Vagina (tissue), 2 donors: ENCODE results near the gene ABCA3. TPM values are rescaled to one million over a fixed set of nuclear protein-coding genes. Genes with fewer than 3 reads are reported as not detected.

Source experiments
- DNase-seq, 2 donors: peaks; one replicate each; pipeline ENCODE4 v3.0.0-alpha.2; 2017; ENCODE audit errors: extremely low spot score in 2 of 2
- H3K27ac ChIP-seq: fragments of 200-600 bp; sonication (generic); one replicate; pipeline ENCODE4 v1.5.1; 2019
- H3K27me3 ChIP-seq: fragments of 200-600 bp; sonication (generic); one replicate; pipeline ENCODE4 v1.5.1; 2019
- H3K36me3 ChIP-seq, 2 donors: fragments of 200-600 bp; sonication (generic); one replicate each; pipeline ENCODE4 v1.5.1; 2017 to 2019
- H3K4me1 ChIP-seq: fragments of 200-600 bp; sonication (generic); one replicate; pipeline ENCODE4 v1.5.1; 2019
- H3K4me3 ChIP-seq, 2 donors: fragments of 200-600 bp; sonication (generic); 1 replicate in 1 of 2; 2 replicates in 1 of 2; pipeline ENCODE4 v1.5.1; 2016 to 2019
- H3K9me3 ChIP-seq: fragments of 200-600 bp; sonication (generic); one replicate; pipeline ENCODE4 v1.5.1; 2019
- CTCF ChIP-seq, 3 experiments: fragments of 450-650 bp in 2 of 3; fragments of 200-600 bp in 1 of 3; sonication (generic) in 1 of 3; IDR thresholded peaks; one replicate each; pipeline ENCODE4 v1.5.1; 2017 to 2019; ENCODE audit warnings: antibody characterized with exemption in 3 of 3, mild to moderate bottlenecking in 2 of 3, moderate library complexity in 2 of 3
- POLR2A ChIP-seq, 2 donors: fragments of 450-650 bp; IDR thresholded peaks; one replicate each; pipeline ENCODE4 v1.6.1; 2017; ENCODE audit warnings: antibody characterized with exemption in 2 of 2, mild to moderate bottlenecking in 2 of 2, moderate library complexity in 2 of 2
- POLR2AphosphoS5 ChIP-seq, 2 donors: sonication (generic); formaldehyde crosslinking; IDR thresholded peaks; one replicate each; pipeline ENCODE4 v1.9.0; 2017; ENCODE audit warnings: antibody characterized with exemption in 2 of 2, mild to moderate bottlenecking in 2 of 2, low read depth in 1 of 2; ENCODE audit not compliant: insufficient read depth in 1 of 2
- intact Hi-C: fragments of 100-400 bp; cut with DNase I; formaldehyde crosslinking; loops from one replicate; pipeline ENCODE4 v1.15.1; 2023
- total RNA-seq: library from RNA; depleted of rRNA; stranded (reverse); fragments of >200 nt; gene quantifications from one replicate; pipeline ENCODE4 v1.2.3, GENCODE V29; 2016

ABCA3 gene
- total RNA-seq, 1 donor from 2014 or later, result 5.4 TPM

- Histone ChIP-seq H3K27me3 (no peaks in the 10 kb centered on the region), H3K36me3 (no peaks in the 10 kb centered on the region), H3K4me1 (no peaks in the 10 kb centered on the region), H3K9me3 (no peaks in the 10 kb centered on the region), H3K27ac (no peak overlapping the region), H3K4me3 (no peak overlapping the region)
- TF ChIP-seq CTCF (IDR thresholded peaks at IDR 0.05) (no peak), POLR2A (IDR thresholded peaks at IDR 0.05) (no peak), POLR2AphosphoS5 (IDR thresholded peaks at IDR 0.05; ENCODE audit: insufficient read depth in 1 of 2, low read depth in 1 of 2) (no peak)
- no peak for DNase-seq
- intact Hi-C loops, result no loop called here
Measured at GRCh38 chr16:2319606-2320005, 20.9 kb downstream of the ABCA3 start.

GRCh38 chr16:2317231-2318020, 23.1 kb downstream of the ABCA3 start:
- H3K9me3 ChIP-seq, result no peaks in the 10 kb centered on the region
- TF ChIP-seq POLR2A (IDR thresholded peaks at IDR 0.05) (no peak), POLR2AphosphoS5 (IDR thresholded peaks at IDR 0.05; ENCODE audit: insufficient read depth in 1 of 2, low read depth in 1 of 2) (no peak), CTCF (IDR thresholded peaks at IDR 0.05) (no peak)
- H3K4me3 ChIP-seq, result no peak overlapping the region
- no peaks in the 10 kb centered on the region for H3K36me3 ChIP-seq
- DNase-seq, result no peak
- H3K4me1 ChIP-seq, result no peaks in the 10 kb centered on the region
- no peak overlapping the region for H3K27ac ChIP-seq
- intact Hi-C loops, result no loop called here
- no peaks in the 10 kb centered on the region for H3K27me3 ChIP-seq

- no peak for DNase-seq
- Histone ChIP-seq H3K4me3 (no peak overlapping the region), H3K27ac (no peak overlapping the region), H3K27me3 (no peaks in the 10 kb centered on the region), H3K4me1 (no peaks in the 10 kb centered on the region), H3K36me3 (no peaks in the 10 kb centered on the region), H3K9me3 (no peaks in the 10 kb centered on the region)
- intact Hi-C loops, result no loop called here
- TF ChIP-seq POLR2A (IDR thresholded peaks at IDR 0.05) (no peak), CTCF (IDR thresholded peaks at IDR 0.05) (no peak), POLR2AphosphoS5 (IDR thresholded peaks at IDR 0.05; ENCODE audit: insufficient read depth in 1 of 2, low read depth in 1 of 2) (no peak)
Measured at GRCh38 chr16:2308089-2308962, 32.2 kb downstream of the ABCA3 start.

GRCh38 chr16:2299915-2300192, 40.7 kb downstream of the ABCA3 start:
- Histone ChIP-seq H3K9me3 (no peaks in the 10 kb centered on the region), H3K27me3 (no peaks in the 10 kb centered on the region), H3K4me3 (no peak overlapping the region), H3K4me1 (no peaks in the 10 kb centered on the region), H3K27ac (no peak overlapping the region), H3K36me3 (no peaks in the 10 kb centered on the region)
- DNase-seq, result no peak
- TF ChIP-seq CTCF (IDR thresholded peaks at IDR 0.05), result no peak
- no peak for TF ChIP-seq POLR2A (IDR thresholded peaks at IDR 0.05)
- TF ChIP-seq POLR2AphosphoS5 (IDR thresholded peaks at IDR 0.05; ENCODE audit: insufficient read depth in 1 of 2, low read depth in 1 of 2), result no peak
- intact Hi-C loops, result no loop called here
